Upper lobe of left lung (tissue), 6 donors: Measurements from ENCODE around the gene KAT7. TPM values are rescaled to one million over a fixed set of nuclear protein-coding genes. Genes with fewer than 3 reads are reported as not detected.
A peak's percentile ranks its signal among the peaks of the same experiment; 100 is the strongest.

ENCODE experiments used
- ATAC-seq, 2 donors: fragments of 200-7000 bp; cut with Tn5 transposase; one replicate each; pipeline ENCODE4 v1.9.1; 2022; ENCODE audit warnings: mild to moderate bottlenecking in 2 of 2, moderate library complexity in 2 of 2; ENCODE audit not compliant: low FRiP score in 2 of 2
- DNase-seq, 2 donors: peaks; one replicate each; pipeline ENCODE4 v3.0.0-alpha.2; 2019 to 2020
- H3K27ac ChIP-seq, 4 donors: fragments of 200-600 bp; sonication (generic); one replicate each; pipeline ENCODE4 v1.5.1; 2016 to 2019
- H3K27me3 ChIP-seq, 4 donors: fragments of 200-600 bp; sonication (generic); one replicate each; pipeline ENCODE4 v1.5.1; 2017 to 2019
- H3K36me3 ChIP-seq, 4 donors: fragments of 200-600 bp; sonication (generic); one replicate each; pipeline ENCODE4 v1.5.1; 2016 to 2019
- H3K4me1 ChIP-seq, 4 donors: fragments of 200-600 bp; sonication (generic); one replicate each; pipeline ENCODE4 v1.5.1; 2018 to 2019
- H3K4me3 ChIP-seq, 4 donors: fragments of 200-600 bp; sonication (generic); one replicate each; pipeline ENCODE4 v1.5.1; 2017 to 2019; ENCODE audit warnings: mild to moderate bottlenecking in 2 of 4, moderate library complexity in 1 of 4
- H3K9me3 ChIP-seq, 4 donors: fragments of 200-600 bp; sonication (generic); one replicate each; pipeline ENCODE4 v1.5.1; 2018 to 2019
- CTCF ChIP-seq, 6 experiments: fragments of 450-650 bp in 4 of 6; fragments of 200-600 bp in 2 of 6; sonication (generic) in 2 of 6; IDR thresholded peaks; one replicate each; pipeline ENCODE4 v1.5.1; 2016 to 2019; ENCODE audit warnings: antibody characterized with exemption in 6 of 6
- EP300 ChIP-seq, 4 donors: sonication (generic); formaldehyde crosslinking; IDR thresholded peaks; one replicate each; pipeline ENCODE4 v1.5.1; 2017; ENCODE audit warnings: antibody characterized with exemption in 4 of 4, control low read depth in 2 of 4
- POLR2A ChIP-seq, 4 donors: fragments of 450-650 bp; IDR thresholded peaks; one replicate each; pipeline ENCODE4 v1.5.1; 2016 to 2017; ENCODE audit warnings: antibody characterized with exemption in 4 of 4, mild to moderate bottlenecking in 2 of 4
- POLR2AphosphoS5 ChIP-seq, 2 donors: sonication (generic); formaldehyde crosslinking; IDR thresholded peaks; one replicate each; pipeline ENCODE4 v1.5.1; 2017; ENCODE audit warnings: antibody characterized with exemption in 2 of 2
- WGBS, 2 donors: methylation state at CpG; one replicate each; pipeline ENCODE4 v1.1.5; 2017 to 2018; 5-methylcytosine and 5-hydroxymethylcytosine counted together
- total RNA-seq, 6 donors: library from RNA; depleted of rRNA in 4 of 6; stranded (reverse); fragments of >200 nt in 4 of 6; gene quantifications; one replicate each; pipeline versions ENCODE4 v1.1.0 to v1.2.1, GENCODE V29; 2016 to 2021
- donor health status: DM: no; HTN: no; CAD: no; lungs with moderate emphysema.
- donor health status: DM: no; HTN: yes; CAD: no; lungs with severe emphysema.

Gene KAT7
- 10 to 100 TPM; 30.1 to 57.4 (median 49.8) TPM for total RNA-seq

- ATAC-seq (peak; percentile 98 to 99), DNase-seq (peak; percentile 99)
- TF ChIP-seq POLR2A (IDR thresholded peaks at IDR 0.05) (peak; percentile 70 to 97 (median 92)), CTCF (IDR thresholded peaks at IDR 0.05) (peak in 4 of 6 experiments; percentile 14 to 38 (median 30)), EP300 (IDR thresholded peaks at IDR 0.05) (peak in 1 of 4 donors; percentile 18), POLR2AphosphoS5 (IDR thresholded peaks at IDR 0.05) (peak; percentile 94 to 96)
- Histone ChIP-seq H3K4me1 (peaks cover 24 to 47% (median 32%) of the 10 kb centered on the region in 4 donors), H3K27me3 (no peaks in the 10 kb centered on the region), H3K9me3 (no peaks in the 10 kb centered on the region), H3K4me3 (peak within 1 kb of the TSS; percentile 82 to 97 (median 92)), H3K27ac (peak within 1 kb of the TSS; percentile 99 to 100 (median 100)), H3K36me3 (peaks cover 7 to 25% (median 17%) of the 10 kb centered on the region in 4 donors)
- 0 to 2% methylated on average over 3 to 59 of the region's 59 CpGs for WGBS, 2 donors
Observed at GRCh38 chr17:49788478-49789242, at the start of gene KAT7. KAT7 (plus strand) TSS chr17:49788681; CDS start chr17:49788835, 154 bp downstream.

- TF ChIP-seq POLR2AphosphoS5 (IDR thresholded peaks at IDR 0.05), result peak; percentile 55 to 81
- no peak for TF ChIP-seq CTCF (IDR thresholded peaks at IDR 0.05)
- TF ChIP-seq EP300 (IDR thresholded peaks at IDR 0.05), result peak in 1 of 4 donors; percentile 60
- TF ChIP-seq POLR2A (IDR thresholded peaks at IDR 0.05), result no peak
- DNase-seq (peak; percentile 52 to 89), ATAC-seq (peak; percentile 70 to 76)
- Histone ChIP-seq H3K9me3 (no peaks in the 10 kb centered on the region), H3K27ac (peak overlapping the region; percentile 72 to 85 (median 78)), H3K36me3 (no peaks in the 10 kb centered on the region), H3K4me3 (peak overlapping the region in 1 of 4 donors; percentile 14), H3K4me1 (peaks cover 41 to 54% (median 48%) of the 10 kb centered on the region in 4 donors), H3K27me3 (no peaks in the 10 kb centered on the region)
- 32 to 39% methylated on average over 7 of the region's 7 CpGs for WGBS, 2 donors
Observed at GRCh38 chr17:49739641-49740271, 48.7 kb upstream of the KAT7 start.

- H3K27me3 ChIP-seq, result no peaks in the 10 kb centered on the region
- H3K4me1 ChIP-seq, result peaks cover 41 to 54% (median 51%) of the 10 kb centered on the region in 4 donors
- no peaks in the 10 kb centered on the region for H3K36me3 ChIP-seq
- peak overlapping the region; percentile 72 to 85 (median 78) for H3K27ac ChIP-seq
- peak overlapping the region in 1 of 4 donors; percentile 1 for H3K4me3 ChIP-seq
- ATAC-seq, result no peak
- DNase-seq, result no peak
- no peaks in the 10 kb centered on the region for H3K9me3 ChIP-seq
- TF ChIP-seq POLR2A (IDR thresholded peaks at IDR 0.05) (no peak), CTCF (IDR thresholded peaks at IDR 0.05) (no peak), POLR2AphosphoS5 (IDR thresholded peaks at IDR 0.05) (no peak), EP300 (IDR thresholded peaks at IDR 0.05) (no peak)
- 47 to 60% methylated on average over 5 of the region's 5 CpGs for WGBS, 2 donors
Observed at GRCh38 chr17:49741009-49741691, 47.3 kb upstream of the KAT7 start.

- no peaks in the 10 kb centered on the region for H3K36me3 ChIP-seq
- peaks cover 41 to 54% (median 51%) of the 10 kb centered on the region in 4 donors for H3K4me1 ChIP-seq
- H3K4me3 ChIP-seq, result no peak overlapping the region
- DNase-seq, result no peak
- H3K9me3 ChIP-seq, result no peaks in the 10 kb centered on the region
- peak overlapping the region; percentile 72 to 85 (median 78) for H3K27ac ChIP-seq
- 40 to 59% methylated on average over 3 of the region's 3 CpGs for WGBS, 2 donors
- no peak for TF ChIP-seq POLR2AphosphoS5 (IDR thresholded peaks at IDR 0.05)
- TF ChIP-seq EP300 (IDR thresholded peaks at IDR 0.05), result no peak
- TF ChIP-seq CTCF (IDR thresholded peaks at IDR 0.05), result no peak
- TF ChIP-seq POLR2A (IDR thresholded peaks at IDR 0.05), result no peak
- H3K27me3 ChIP-seq, result no peaks in the 10 kb centered on the region
- ATAC-seq, result no peak
Observed at GRCh38 chr17:49741692-49742076, 46.8 kb upstream of the KAT7 start.
